ENCODE measurements around the gene HORMAD2.

DNA sequence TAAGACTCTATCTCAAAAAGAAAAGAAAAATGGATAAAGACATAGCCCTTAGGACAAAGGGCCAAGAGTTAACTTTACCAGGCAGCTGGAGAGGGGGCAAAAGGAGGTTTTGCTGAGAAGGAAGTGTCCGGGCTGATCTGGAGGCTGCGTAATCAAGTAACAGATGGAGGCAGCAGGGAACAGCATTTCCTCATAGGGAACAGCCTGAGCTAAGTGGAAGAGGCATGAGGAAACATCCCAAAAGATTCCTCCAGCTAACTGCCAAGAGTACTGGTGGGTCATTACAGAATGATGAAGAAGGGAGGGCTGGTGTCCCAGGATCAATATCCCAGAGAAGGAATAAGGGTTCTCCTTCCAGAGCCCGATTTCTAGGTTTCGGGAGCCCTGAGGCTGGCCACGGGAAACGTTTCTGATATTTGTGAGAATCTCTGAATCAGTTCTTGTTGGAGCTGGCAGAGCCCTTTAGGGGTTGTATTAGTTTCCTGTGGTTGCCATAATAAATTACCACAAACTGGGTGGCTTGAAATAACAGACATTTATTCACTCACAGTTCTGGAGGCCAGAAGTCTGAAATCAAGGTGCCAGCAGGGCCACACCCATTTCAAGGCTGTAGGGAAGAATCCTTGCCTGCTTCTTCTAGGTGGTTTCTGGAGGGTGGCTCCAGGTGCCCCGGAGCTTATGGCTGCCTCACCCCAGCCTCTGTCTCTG is 145.1 kb downstream of the HORMAD2 start:
- TF ChIP-seq POLR2A (IDR thresholded peaks at IDR 0.05): no peak
- TF ChIP-seq CTCF (IDR thresholded peaks at IDR 0.05): no peak
